Stomach (tissue), 4 donors: Measurements from ENCODE around the gene PPM1G.

Experiments used
- EP300 ChIP-seq: sonication (generic); formaldehyde crosslinking; IDR thresholded peaks from one replicate; pipeline ENCODE4 v1.6.1; 2017; ENCODE audit warnings: antibody characterized with exemption
- POLR2A ChIP-seq, 4 donors: fragments of 450-650 bp; IDR thresholded peaks; one replicate each; pipeline ENCODE4 v1.6.1; 2016; ENCODE audit warnings: antibody characterized with exemption in 4 of 4, control low read depth in 2 of 4, mild to moderate bottlenecking in 1 of 4, moderate library complexity in 1 of 4
- POLR2AphosphoS5 ChIP-seq, 3 donors: sonication (generic); formaldehyde crosslinking; IDR thresholded peaks; one replicate each; pipeline ENCODE4 v1.6.1; 2016; ENCODE audit warnings: antibody characterized with exemption in 3 of 3
- TF ChIP-seq, protein P1 (sequence below), 7 experiments: fragments of 450-650 bp in 4 of 7; fragments of 200-600 bp in 3 of 7; sonication (generic) in 3 of 7; IDR thresholded peaks; one replicate each; pipeline ENCODE4 v1.5.1; 2016 to 2019; ENCODE audit warnings: antibody characterized with exemption in 7 of 7, control low read depth in 2 of 7, mild to moderate bottlenecking in 1 of 7

DNA sequence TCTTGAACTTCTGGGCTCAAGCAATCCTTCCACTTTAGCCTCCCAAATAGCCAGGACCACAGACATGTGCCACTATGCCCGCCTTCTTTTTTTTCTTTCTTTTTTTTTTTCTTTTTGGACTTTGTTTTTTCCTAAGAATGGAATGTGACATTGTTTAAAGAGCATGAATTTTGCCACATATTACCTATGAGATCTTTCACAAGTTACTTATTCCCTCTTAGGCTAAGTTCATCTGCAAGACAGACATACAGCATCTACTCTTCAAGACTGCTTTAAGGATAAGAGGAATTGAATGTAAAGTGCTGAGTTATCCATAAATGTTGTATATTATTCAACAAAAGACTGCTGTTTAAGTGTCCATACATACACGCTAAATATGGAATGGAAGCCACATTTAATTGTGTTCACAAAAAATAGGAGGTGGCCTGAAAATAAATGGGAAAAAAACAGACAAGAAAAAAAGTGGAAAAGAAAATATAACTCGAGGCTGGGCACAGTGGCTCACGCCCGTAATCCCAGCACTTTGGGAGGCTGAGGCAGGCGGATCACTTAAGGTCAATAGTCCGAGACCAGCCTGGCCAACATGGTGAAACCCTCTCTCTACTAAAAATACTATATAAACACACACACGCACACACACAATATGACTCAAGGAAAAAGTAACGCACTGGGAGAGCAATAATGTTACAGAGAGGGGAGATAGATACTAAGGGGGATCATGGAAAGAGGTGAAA, 3.2 kb upstream of the PPM1G start:
- TF ChIP-seq, protein P1, sequence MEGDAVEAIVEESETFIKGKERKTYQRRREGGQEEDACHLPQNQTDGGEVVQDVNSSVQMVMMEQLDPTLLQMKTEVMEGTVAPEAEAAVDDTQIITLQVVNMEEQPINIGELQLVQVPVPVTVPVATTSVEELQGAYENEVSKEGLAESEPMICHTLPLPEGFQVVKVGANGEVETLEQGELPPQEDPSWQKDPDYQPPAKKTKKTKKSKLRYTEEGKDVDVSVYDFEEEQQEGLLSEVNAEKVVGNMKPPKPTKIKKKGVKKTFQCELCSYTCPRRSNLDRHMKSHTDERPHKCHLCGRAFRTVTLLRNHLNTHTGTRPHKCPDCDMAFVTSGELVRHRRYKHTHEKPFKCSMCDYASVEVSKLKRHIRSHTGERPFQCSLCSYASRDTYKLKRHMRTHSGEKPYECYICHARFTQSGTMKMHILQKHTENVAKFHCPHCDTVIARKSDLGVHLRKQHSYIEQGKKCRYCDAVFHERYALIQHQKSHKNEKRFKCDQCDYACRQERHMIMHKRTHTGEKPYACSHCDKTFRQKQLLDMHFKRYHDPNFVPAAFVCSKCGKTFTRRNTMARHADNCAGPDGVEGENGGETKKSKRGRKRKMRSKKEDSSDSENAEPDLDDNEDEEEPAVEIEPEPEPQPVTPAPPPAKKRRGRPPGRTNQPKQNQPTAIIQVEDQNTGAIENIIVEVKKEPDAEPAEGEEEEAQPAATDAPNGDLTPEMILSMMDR (IDR thresholded peaks at IDR 0.05) = no peak
- no peak for TF ChIP-seq POLR2A (IDR thresholded peaks at IDR 0.05)
- TF ChIP-seq POLR2AphosphoS5 (IDR thresholded peaks at IDR 0.05) = no peak
- no peak for TF ChIP-seq EP300
